HepG2 (cell line): ENCODE measurements around the gene TRMT2A.

Experiments used
- EP300 ChIP-seq, 3 experiments: sonication (generic) in 1 of 3; formaldehyde crosslinking in 1 of 3; IDR thresholded peaks; 2 replicates each; pipeline versions ENCODE4 v1.5.1 to v1.6.1; 2011 to 2020; ENCODE audit warnings: low read depth in 2 of 3, low read length in 2 of 3, borderline replicate concordance in 1 of 3, improper control_type of control experiment in 1 of 3, mild to moderate bottlenecking in 1 of 3, missing genetic modification reagents in 1 of 3, moderate library complexity in 1 of 3
- HCFC1 ChIP-seq: fragments of 150-350 bp; IDR thresholded peaks from 2 replicates; pipeline ENCODE4 v1.6.1; 2014; ENCODE audit warnings: low read depth, low read length
- POLR2A ChIP-seq, 2 experiments: IDR thresholded peaks; 2 replicates each; pipeline ENCODE4 v1.6.1; 2011; ENCODE audit warnings: low read depth in 2 of 2, low read length in 2 of 2, mild to moderate bottlenecking in 1 of 2, moderate library complexity in 1 of 2; ENCODE audit not compliant: insufficient read depth in 1 of 2
- RELA ChIP-seq: sonication (generic); formaldehyde crosslinking; IDR thresholded peaks from 2 replicates; pipeline ENCODE4 v1.4.0; 2020; ENCODE audit warnings: missing genetic modification reagents
- ZNF121 ChIP-seq: sonication (generic); formaldehyde crosslinking; IDR thresholded peaks from 2 replicates; pipeline ENCODE4 v1.5.0; 2020; ENCODE audit warnings: mild to moderate bottlenecking, missing genetic modification reagents
- ZNF292 ChIP-seq: sonication (generic); formaldehyde crosslinking; IDR thresholded peaks from 2 replicates; pipeline ENCODE4 v1.8.1; 2022; ENCODE audit warnings: mild to moderate bottlenecking, low read depth, missing genetic modification reagents, borderline replicate concordance
- ZNF552 ChIP-seq: sonication (generic); formaldehyde crosslinking; IDR thresholded peaks from 2 replicates; pipeline ENCODE4 v1.9.0; 2022; ENCODE audit warnings: missing genetic modification reagents, mild to moderate bottlenecking, borderline replicate concordance
- TF ChIP-seq, protein P1 (sequence below): sonication (generic); formaldehyde crosslinking; IDR thresholded peaks from 2 replicates; pipeline ENCODE4 v1.5.0; 2020; ENCODE audit warnings: mild to moderate bottlenecking, missing genetic modification reagents, moderate library complexity
- TF ChIP-seq, protein P2 (sequence below): sonication (generic); formaldehyde crosslinking; IDR thresholded peaks from 2 replicates; pipeline ENCODE4 v1.4.0; 2020; ENCODE audit warnings: missing genetic modification reagents

DNA sequence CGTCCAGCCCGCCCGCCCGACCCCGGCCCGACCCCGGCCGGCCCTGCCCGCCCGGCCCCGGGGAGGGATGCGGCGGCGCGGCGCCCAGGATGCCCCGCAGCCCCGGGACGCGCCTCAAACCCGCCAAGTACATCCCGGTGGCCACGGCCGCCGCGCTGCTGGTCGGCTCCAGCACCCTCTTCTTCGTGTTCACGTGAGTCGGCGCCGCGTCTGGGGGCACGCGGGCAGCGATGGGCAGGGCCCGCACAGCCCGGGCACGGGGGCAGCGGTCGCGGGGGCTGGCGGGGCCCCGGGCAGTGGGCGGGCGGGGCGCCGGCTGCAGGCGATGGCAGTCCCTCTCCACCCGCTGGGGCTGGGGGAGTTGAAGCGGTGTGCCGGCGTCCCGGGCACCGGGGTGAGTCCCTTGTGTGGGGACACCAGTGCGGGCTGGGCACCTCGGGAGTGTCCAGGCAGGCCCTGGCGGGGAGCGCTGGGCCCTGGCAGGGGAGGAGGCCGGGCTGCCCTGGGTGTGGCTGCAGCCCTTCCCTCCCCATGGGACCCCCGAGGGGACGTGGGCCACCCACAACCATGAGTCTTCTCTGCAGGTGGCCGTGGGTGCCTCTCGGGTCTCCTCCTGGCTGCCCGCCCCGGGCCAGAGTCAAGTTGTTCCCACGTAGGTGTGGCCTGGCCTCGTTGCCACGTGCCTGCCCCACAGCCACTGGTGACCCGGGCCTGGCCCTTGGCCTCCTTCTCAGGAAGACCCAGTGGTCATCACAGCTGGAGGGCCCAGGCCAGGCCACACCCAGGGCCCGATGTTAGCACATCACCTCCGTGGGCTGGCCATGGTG, 15.0 kb upstream of the TRMT2A start:
- TF ChIP-seq, protein P1, sequence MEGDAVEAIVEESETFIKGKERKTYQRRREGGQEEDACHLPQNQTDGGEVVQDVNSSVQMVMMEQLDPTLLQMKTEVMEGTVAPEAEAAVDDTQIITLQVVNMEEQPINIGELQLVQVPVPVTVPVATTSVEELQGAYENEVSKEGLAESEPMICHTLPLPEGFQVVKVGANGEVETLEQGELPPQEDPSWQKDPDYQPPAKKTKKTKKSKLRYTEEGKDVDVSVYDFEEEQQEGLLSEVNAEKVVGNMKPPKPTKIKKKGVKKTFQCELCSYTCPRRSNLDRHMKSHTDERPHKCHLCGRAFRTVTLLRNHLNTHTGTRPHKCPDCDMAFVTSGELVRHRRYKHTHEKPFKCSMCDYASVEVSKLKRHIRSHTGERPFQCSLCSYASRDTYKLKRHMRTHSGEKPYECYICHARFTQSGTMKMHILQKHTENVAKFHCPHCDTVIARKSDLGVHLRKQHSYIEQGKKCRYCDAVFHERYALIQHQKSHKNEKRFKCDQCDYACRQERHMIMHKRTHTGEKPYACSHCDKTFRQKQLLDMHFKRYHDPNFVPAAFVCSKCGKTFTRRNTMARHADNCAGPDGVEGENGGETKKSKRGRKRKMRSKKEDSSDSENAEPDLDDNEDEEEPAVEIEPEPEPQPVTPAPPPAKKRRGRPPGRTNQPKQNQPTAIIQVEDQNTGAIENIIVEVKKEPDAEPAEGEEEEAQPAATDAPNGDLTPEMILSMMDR (CRISPR knock-in tag) = no peak
- TF ChIP-seq, protein P2, sequence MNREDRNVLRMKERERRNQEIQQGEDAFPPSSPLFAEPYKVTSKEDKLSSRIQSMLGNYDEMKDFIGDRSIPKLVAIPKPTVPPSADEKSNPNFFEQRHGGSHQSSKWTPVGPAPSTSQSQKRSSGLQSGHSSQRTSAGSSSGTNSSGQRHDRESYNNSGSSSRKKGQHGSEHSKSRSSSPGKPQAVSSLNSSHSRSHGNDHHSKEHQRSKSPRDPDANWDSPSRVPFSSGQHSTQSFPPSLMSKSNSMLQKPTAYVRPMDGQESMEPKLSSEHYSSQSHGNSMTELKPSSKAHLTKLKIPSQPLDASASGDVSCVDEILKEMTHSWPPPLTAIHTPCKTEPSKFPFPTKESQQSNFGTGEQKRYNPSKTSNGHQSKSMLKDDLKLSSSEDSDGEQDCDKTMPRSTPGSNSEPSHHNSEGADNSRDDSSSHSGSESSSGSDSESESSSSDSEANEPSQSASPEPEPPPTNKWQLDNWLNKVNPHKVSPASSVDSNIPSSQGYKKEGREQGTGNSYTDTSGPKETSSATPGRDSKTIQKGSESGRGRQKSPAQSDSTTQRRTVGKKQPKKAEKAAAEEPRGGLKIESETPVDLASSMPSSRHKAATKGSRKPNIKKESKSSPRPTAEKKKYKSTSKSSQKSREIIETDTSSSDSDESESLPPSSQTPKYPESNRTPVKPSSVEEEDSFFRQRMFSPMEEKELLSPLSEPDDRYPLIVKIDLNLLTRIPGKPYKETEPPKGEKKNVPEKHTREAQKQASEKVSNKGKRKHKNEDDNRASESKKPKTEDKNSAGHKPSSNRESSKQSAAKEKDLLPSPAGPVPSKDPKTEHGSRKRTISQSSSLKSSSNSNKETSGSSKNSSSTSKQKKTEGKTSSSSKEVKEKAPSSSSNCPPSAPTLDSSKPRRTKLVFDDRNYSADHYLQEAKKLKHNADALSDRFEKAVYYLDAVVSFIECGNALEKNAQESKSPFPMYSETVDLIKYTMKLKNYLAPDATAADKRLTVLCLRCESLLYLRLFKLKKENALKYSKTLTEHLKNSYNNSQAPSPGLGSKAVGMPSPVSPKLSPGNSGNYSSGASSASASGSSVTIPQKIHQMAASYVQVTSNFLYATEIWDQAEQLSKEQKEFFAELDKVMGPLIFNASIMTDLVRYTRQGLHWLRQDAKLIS (CRISPR knock-in tag) = no peak
- TF ChIP-seq HCFC1 (no peak), ZNF121 (CRISPR knock-in tag) (no peak), ZNF292 (CRISPR knock-in tag) (no peak), RELA (CRISPR knock-in tag) (no peak), ZNF552 (CRISPR knock-in tag) (no peak), EP300 (IDR thresholded peaks at IDR 0.05; ENCODE audit: low read depth in 2 of 2, low read length in 2 of 2) (no peak), EP300 (CRISPR knock-in tag; IDR thresholded peaks at IDR 0.05; ENCODE audit: borderline replicate concordance) (no peak), POLR2A (IDR thresholded peaks at IDR 0.05; ENCODE audit: insufficient read depth in 1 of 2, low read depth in 2 of 2, low read length in 2 of 2) (no peak)
